Activated CD8-positive, alpha-beta T cell treated with anti-CD3 and anti-CD28 coated beads, Interleukin-2, amount 10 ng/mL, durations not matched to agents 7 days and 5 days (primary cell): ENCODE data around the gene HOXB4. TPM values are rescaled to one million over a fixed set of nuclear protein-coding genes. Genes with fewer than 3 reads are reported as not detected.

Source experiments
- ATAC-seq: fragments of 150-1000 bp; cut with Tn5 transposase; one replicate; pipeline ENCODE4 v1.10.0; 2021; ENCODE audit warnings: moderate library complexity
- CTCF ChIA-PET: fragments of 350-600 bp; sonication (Branson Sonifier 250); formaldehyde crosslinking; loops from one replicate; lab custom pipeline; 2021; ENCODE audit warnings: antibody characterized with exemption; lab: Charles Lee
- POLR2A ChIA-PET: fragments of 350-600 bp; sonication (Branson Sonifier 250); formaldehyde crosslinking; loops from one replicate; lab custom pipeline; 2021; ENCODE audit warnings: antibody characterized with exemption; lab: Charles Lee
- DNase-seq: peaks from one replicate; pipeline ENCODE4 v3.0.0-alpha.2; 2020
- H3K27ac Mint-ChIP-seq: one replicate; pipeline ENCODE4 v1.8.0; 2021; ENCODE audit warnings: mild to moderate bottlenecking, mixed read lengths
- H3K27me3 Mint-ChIP-seq: one replicate; pipeline ENCODE4 v1.8.0; 2021; ENCODE audit warnings: low read depth, mixed read lengths
- H3K36me3 Mint-ChIP-seq: one replicate; pipeline ENCODE4 v1.8.0; 2021; ENCODE audit warnings: low read depth, mixed read lengths
- H3K4me1 Mint-ChIP-seq: one replicate; pipeline ENCODE4 v1.8.0; 2021; ENCODE audit warnings: low read depth, mixed read lengths
- H3K4me3 Mint-ChIP-seq: one replicate; pipeline ENCODE4 v1.8.0; 2021; ENCODE audit warnings: mild to moderate bottlenecking, mixed read lengths
- H3K9me3 Mint-ChIP-seq: one replicate; pipeline ENCODE4 v1.8.0; 2022; ENCODE audit warnings: mixed read lengths; ENCODE audit not compliant: insufficient read depth
- total RNA-seq, 2 experiments: library from RNA; stranded (reverse); gene quantifications; one replicate each; pipeline ENCODE4 v1.2.3, GENCODE V29; 2021

Gene HOXB4
- total RNA-seq, 2 experiments from 2014 or later, result 5.7 to 6.1 TPM

GRCh38 chr17:48584223-48584741 lies 6.1 kb upstream of the HOXB4 start:
- ChIA-PET CTCF (interaction anchor here (0.9 to 2.6 kb wide), 6 partner anchors 9 to 276 kb away, joined by 3 to 17 read pairs (median 5); partner anchors contain the start of gene HOXB5), POLR2A (no interaction called here)
- Mint-ChIP-seq H3K27ac (no peak overlapping the region), H3K9me3 (no peaks in the 10 kb centered on the region), H3K27me3 (peaks cover 79% of the 10 kb centered on the region), H3K4me3 (no peak overlapping the region), H3K36me3 (peaks cover 3% of the 10 kb centered on the region), H3K4me1 (peaks cover 63% of the 10 kb centered on the region)
- DNase-seq (no peak), ATAC-seq (no peak)

- POLR2A ChIA-PET, result no interaction called here
Observed at GRCh38 chr17:48583708-48584222, 5.6 kb upstream of the HOXB4 start.

GRCh38 chr17:48582750-48583069 lies 4.6 kb upstream of the HOXB4 start:
- DNase-seq (no peak), ATAC-seq (no peak)
- Mint-ChIP-seq H3K27me3 (peaks cover 70% of the 10 kb centered on the region), H3K9me3 (no peaks in the 10 kb centered on the region), H3K36me3 (peaks cover 3% of the 10 kb centered on the region), H3K4me1 (peaks cover 69% of the 10 kb centered on the region), H3K27ac (no peak overlapping the region), H3K4me3 (peak overlapping the region; percentile 63)
- CTCF ChIA-PET, result interaction anchor here (0.7 to 2.6 kb wide), 11 partner anchors 11 to 557 kb away, joined by 3 to 17 read pairs (median 3); partner anchors contain the start of gene HOXB5
- POLR2A ChIA-PET, result no interaction called here

More at GRCh38 chr17:48583708-48584222, 5.6 kb upstream of the HOXB4 start:
- peaks cover 79% of the 10 kb centered on the region for H3K27me3 Mint-ChIP-seq
- no peaks in the 10 kb centered on the region for H3K9me3 Mint-ChIP-seq
- DNase-seq (no peak), ATAC-seq (no peak)
- no peak overlapping the region for H3K27ac Mint-ChIP-seq
- no peak overlapping the region for H3K4me3 Mint-ChIP-seq
- CTCF ChIA-PET, result interaction anchor here (0.9 to 2.6 kb wide), 10 partner anchors 10 to 275 kb away, joined by 3 to 17 read pairs (median 4); partner anchors contain the start of gene HOXB5
- H3K36me3 Mint-ChIP-seq, result peaks cover 3% of the 10 kb centered on the region
- peaks cover 68% of the 10 kb centered on the region for H3K4me1 Mint-ChIP-seq

- CTCF ChIA-PET, result interaction anchor here (1.0 to 1.4 kb wide), 2 partner anchors 13 to 88 kb away, joined by 6 read pairs; no protein-coding TSS in a partner anchor
- H3K27ac Mint-ChIP-seq, result no peak overlapping the region
Observed at GRCh38 chr17:48579760-48580554, 1.8 kb upstream of the HOXB4 start.

GRCh38 chr17:48579471-48579759 lies 1.3 kb upstream of the HOXB4 start:
- Mint-ChIP-seq H3K27me3 (peaks cover 51% of the 10 kb centered on the region), H3K4me3 (peak overlapping the region; percentile 90), H3K36me3 (peaks cover 10% of the 10 kb centered on the region), H3K9me3 (no peaks in the 10 kb centered on the region), H3K4me1 (peaks cover 61% of the 10 kb centered on the region), H3K27ac (no peak overlapping the region)
- ATAC-seq (no peak), DNase-seq (no peak)
- CTCF ChIA-PET, result interaction anchor here (0.8 to 1.4 kb wide), 4 partner anchors 14 to 243 kb away, joined by 3 to 6 read pairs (median 4); no protein-coding TSS in a partner anchor
- POLR2A ChIA-PET, result no interaction called here

More at GRCh38 chr17:48579760-48580554, 1.8 kb upstream of the HOXB4 start:
- Mint-ChIP-seq H3K4me1 (peaks cover 63% of the 10 kb centered on the region), H3K27me3 (peaks cover 51% of the 10 kb centered on the region), H3K36me3 (peaks cover 10% of the 10 kb centered on the region), H3K9me3 (no peaks in the 10 kb centered on the region), H3K4me3 (peak overlapping the region; percentile 90)
- ATAC-seq (no peak), DNase-seq (no peak)
- POLR2A ChIA-PET, result no interaction called here

GRCh38 chr17:48578616-48579470 lies 693 bp upstream of the HOXB4 start:
- Mint-ChIP-seq H3K27ac (peak overlapping the region; percentile 79), H3K4me3 (peak overlapping the region; percentile 90), H3K9me3 (no peaks in the 10 kb centered on the region), H3K36me3 (peaks cover 10% of the 10 kb centered on the region), H3K27me3 (peaks cover 45% of the 10 kb centered on the region), H3K4me1 (peaks cover 61% of the 10 kb centered on the region)
- DNase-seq (no peak), ATAC-seq (peak; percentile 60)
- ChIA-PET POLR2A (no interaction called here), CTCF (interaction anchor here (0.8 to 1.4 kb wide), 4 partner anchors 14 to 242 kb away, joined by 3 to 6 read pairs (median 4); no protein-coding TSS in a partner anchor)

- Mint-ChIP-seq H3K4me3 (peak overlapping the region; percentile 82), H3K36me3 (peaks cover 8% of the 10 kb centered on the region), H3K27ac (peak overlapping the region; percentile 67), H3K27me3 (peaks cover 31% of the 10 kb centered on the region), H3K4me1 (peaks cover 63% of the 10 kb centered on the region), H3K9me3 (no peaks in the 10 kb centered on the region)
- ATAC-seq (peak; percentile 17), DNase-seq (no peak)
- CTCF ChIA-PET, result interaction anchor here (1.1 kb wide), 1 partner anchor 11 kb away, joined by 3 read pairs; no protein-coding TSS in a partner anchor
- POLR2A ChIA-PET, result no interaction called here
Observed at GRCh38 chr17:48577330-48577945, 712 bp downstream of the HOXB4 start.

GRCh38 chr17:48576479-48577309 lies 1.5 kb downstream of the HOXB4 start:
- no peak for DNase-seq
- CTCF ChIA-PET, result interaction anchor here (1.1 to 1.2 kb wide), 2 partner anchors 11 to 16 kb away, joined by 3 read pairs; partner anchors contain the start of gene HOXB5
- Mint-ChIP-seq H3K27ac (no peak overlapping the region), H3K27me3 (peaks cover 27% of the 10 kb centered on the region), H3K36me3 (peaks cover 7% of the 10 kb centered on the region), H3K4me3 (peak overlapping the region; percentile 82), H3K9me3 (no peaks in the 10 kb centered on the region), H3K4me1 (peaks cover 57% of the 10 kb centered on the region)
- POLR2A ChIA-PET, result no interaction called here
- ATAC-seq, result no peak

- H3K9me3 Mint-ChIP-seq, result no peaks in the 10 kb centered on the region
- H3K36me3 Mint-ChIP-seq, result peaks cover 7% of the 10 kb centered on the region
- peaks cover 19% of the 10 kb centered on the region for H3K27me3 Mint-ChIP-seq
- ATAC-seq (no peak), DNase-seq (no peak)
- peaks cover 50% of the 10 kb centered on the region for H3K4me1 Mint-ChIP-seq
- CTCF ChIA-PET, result interaction anchor here (1.2 kb wide), 1 partner anchor 17 kb away, joined by 3 read pairs; the partner anchor contains the start of gene HOXB5
- no peak overlapping the region for H3K27ac Mint-ChIP-seq
- POLR2A ChIA-PET, result no interaction called here
- peak overlapping the region; percentile 27 for H3K4me3 Mint-ChIP-seq
Observed at GRCh38 chr17:48575673-48576478, 2.3 kb downstream of the HOXB4 start.
